ENCODE measurements around the gene GORASP2.

Gene GORASP2

GRCh38 chr2:171016125-171016524 is 87.1 kb downstream of the GORASP2 start:
- H3K9ac ChIP-seq (ENCODE audit: low read depth, low read length), result no peak overlapping the region
- H3K27ac ChIP-seq (ENCODE audit: low read length), result no peak overlapping the region
- H3K4me1 ChIP-seq (ENCODE audit: insufficient read depth, low read length), result no peaks in the 10 kb centered on the region
- peaks cover 29% of the 10 kb centered on the region for H3K36me3 ChIP-seq (ENCODE audit: insufficient read depth, low read depth, low read length)
- no peaks in the 10 kb centered on the region for H3K9me3 ChIP-seq (ENCODE audit: insufficient read depth, low read depth, low read length)
- H3K27me3 ChIP-seq (ENCODE audit: insufficient read depth, low read length), result no peaks in the 10 kb centered on the region
- no peak overlapping the region for H3K4me3 ChIP-seq (ENCODE audit: low read length)
